ENCODE data around the gene CFAP251.
A peak's percentile ranks its signal among the peaks of the same experiment; 100 is the strongest.

GRCh38 chr12:122031342-122032216 is 113.2 kb downstream of the CFAP251 start:
- TF ChIP-seq POLR2A (IDR thresholded peaks at IDR 0.05) (no peak), POLR2AphosphoS5 (IDR thresholded peaks at IDR 0.05) (no peak), CTCF (IDR thresholded peaks at IDR 0.05) (peak; percentile 46 to 73 (median 68))

Measured in sigmoid colon (tissue), 4 donors.